Colonic mucosa (tissue), 4 donors: Measurements from ENCODE around the gene SPAG16. TPM values are rescaled to one million over a fixed set of nuclear protein-coding genes. Genes with fewer than 3 reads are reported as not detected.

Experiments used
- DNase-seq: peaks from one replicate; pipeline ENCODE4 v3.0.0-alpha.2; 2020
- H3K27ac ChIP-seq: fragments of 200-600 bp; one replicate; pipeline ENCODE4 v1.8.0; 2021
- H3K27me3 ChIP-seq: fragments of 200-600 bp; one replicate; pipeline ENCODE4 v1.8.0; 2021
- H3K36me3 ChIP-seq: fragments of 200-600 bp; one replicate; pipeline ENCODE4 v1.8.0; 2021
- H3K4me1 ChIP-seq: fragments of 200-600 bp; one replicate; pipeline ENCODE4 v1.8.0; 2021; ENCODE audit warnings: mild to moderate bottlenecking
- H3K4me3 ChIP-seq: fragments of 200-600 bp; one replicate; pipeline ENCODE4 v1.8.0; 2021
- H3K9ac ChIP-seq, 2 donors: one replicate each; pipeline ENCODE4 v1.7.0; 2013; ENCODE audit warnings: control low read depth in 2 of 2, low read depth in 2 of 2, low read length in 2 of 2
- H3K9me3 ChIP-seq: fragments of 200-600 bp; one replicate; pipeline ENCODE4 v1.8.0; 2021
- CTCF ChIP-seq: fragments of 200-600 bp; IDR thresholded peaks from one replicate; pipeline ENCODE4 v1.8.0; 2022; ENCODE audit warnings: antibody characterized with exemption, mild to moderate bottlenecking
- intact Hi-C: fragments of 100-400 bp; cut with DNase I; formaldehyde crosslinking; loops from one replicate; pipeline ENCODE4 v1.14.1; 2022
- total RNA-seq, 2 donors: library from RNA; stranded (reverse); fragmentation: NEBNext Ultra II Directional in 1 of 2; extraction: Animal tissue kit (Norgen Biotek cat#: 25700) in 1 of 2; gene quantifications; one replicate each; pipeline ENCODE4 v1.2.1, GENCODE V29; 2021
- donor health status: healthy.
- donor health status: DM: no; HTN: no; CAD: no.
- donor health status: DM: no; HTN: no; CAD: no.

SPAG16 gene
- total RNA-seq, 2 donors from 2014 or later, result 18.6 to 25.5 TPM

DNA sequence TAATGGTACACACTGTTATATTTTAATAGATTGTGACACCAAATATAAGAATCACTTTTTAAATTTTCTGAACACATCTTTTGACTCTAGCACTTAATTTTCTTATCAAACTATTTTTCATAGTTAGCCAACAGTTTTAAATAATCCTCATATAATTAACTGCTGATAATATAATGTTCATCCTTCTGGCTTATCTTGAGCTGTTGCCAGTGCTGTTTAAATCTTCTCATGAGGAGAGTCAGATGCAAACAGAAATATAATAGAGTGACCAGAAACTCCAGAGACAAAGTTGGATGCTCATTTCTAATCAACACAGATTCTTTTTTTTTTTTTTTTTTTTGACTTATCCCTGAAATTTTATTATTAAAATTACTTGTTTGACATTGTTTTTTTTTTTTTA, 282.6 kb downstream of the SPAG16 start:
- no peak overlapping the region for H3K27ac ChIP-seq
- no peak for DNase-seq
- H3K36me3 ChIP-seq, result no peaks in the 10 kb centered on the region
- H3K27me3 ChIP-seq, result no peaks in the 10 kb centered on the region
- H3K4me1 ChIP-seq, result no peaks in the 10 kb centered on the region
- no peak overlapping the region for H3K9ac ChIP-seq
- TF ChIP-seq CTCF, result no peak
- intact Hi-C loops, result no loop called here
- H3K4me3 ChIP-seq, result no peak overlapping the region
- H3K9me3 ChIP-seq, result no peaks in the 10 kb centered on the region

DNA sequence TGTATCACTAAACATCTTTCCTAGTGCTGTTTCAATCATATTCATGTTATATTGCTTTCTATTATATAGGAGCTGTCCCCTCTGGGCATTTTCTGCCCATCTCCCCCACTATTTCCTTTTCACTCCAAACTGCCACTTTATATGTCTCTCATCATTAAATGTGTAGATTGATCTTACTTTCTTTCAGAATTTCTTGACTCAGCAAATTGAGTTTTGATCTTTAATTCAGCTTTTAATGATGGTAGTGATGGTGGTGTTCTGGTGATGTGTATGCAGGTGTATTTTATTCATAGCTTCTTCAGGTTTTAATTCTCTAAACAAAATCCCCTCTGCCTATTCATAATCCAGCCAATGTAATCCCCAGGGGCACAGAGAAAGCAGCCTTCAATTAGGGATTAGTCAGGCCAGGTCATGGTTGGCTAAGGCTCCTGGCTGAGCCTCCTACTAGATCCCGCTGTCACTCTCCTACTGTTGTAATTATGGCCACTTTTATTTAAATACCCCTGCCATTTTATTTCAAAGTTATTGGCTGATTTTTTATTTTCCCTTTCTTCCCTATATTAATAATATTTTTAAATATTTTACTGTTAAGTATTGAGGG, 325.4 kb downstream of the SPAG16 start:
- no peak for DNase-seq
- Histone ChIP-seq H3K4me3 (no peak overlapping the region), H3K4me1 (no peaks in the 10 kb centered on the region), H3K27ac (no peak overlapping the region), H3K27me3 (no peaks in the 10 kb centered on the region), H3K9ac (no peak overlapping the region), H3K36me3 (no peaks in the 10 kb centered on the region), H3K9me3 (no peaks in the 10 kb centered on the region)
- TF ChIP-seq CTCF, result no peak
- intact Hi-C loops, result no loop called here

DNA sequence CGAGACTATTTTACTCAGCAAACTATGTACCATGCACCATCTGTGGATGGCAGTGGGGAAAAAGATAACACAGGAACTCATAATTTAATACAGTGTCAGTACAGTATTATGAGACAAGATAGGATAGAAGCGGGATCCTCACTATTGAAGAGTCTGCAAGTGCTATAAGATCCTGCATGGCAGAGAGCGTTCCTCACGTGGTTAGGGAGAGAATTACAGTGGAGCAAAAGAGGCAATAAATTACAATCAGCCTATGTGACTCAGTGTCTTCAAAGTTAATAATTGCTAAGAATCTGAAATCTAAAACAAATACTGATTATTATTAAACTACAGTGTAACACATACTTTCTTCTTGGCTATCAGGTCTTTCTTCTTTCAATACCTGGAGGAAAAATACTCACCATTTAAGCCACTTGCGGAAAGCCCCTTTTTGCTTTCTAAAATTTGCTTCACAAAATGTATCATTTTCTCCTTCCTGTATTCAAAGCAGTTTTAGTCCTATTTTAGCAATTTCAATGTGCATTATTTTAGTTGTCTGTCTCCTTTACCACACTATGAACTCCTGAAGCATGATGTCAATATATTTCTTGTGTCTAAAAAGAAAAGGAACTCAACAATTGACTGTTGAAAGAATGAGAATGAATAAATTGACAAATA, 342.9 kb downstream of the SPAG16 start:
- no peak for TF ChIP-seq CTCF
- no peaks in the 10 kb centered on the region for H3K9me3 ChIP-seq
- H3K4me1 ChIP-seq, result no peaks in the 10 kb centered on the region
- intact Hi-C loops, result no loop called here
- no peak for DNase-seq
- no peak overlapping the region for H3K4me3 ChIP-seq
- no peak overlapping the region for H3K27ac ChIP-seq
- H3K27me3 ChIP-seq, result no peaks in the 10 kb centered on the region
- H3K9ac ChIP-seq, result no peak overlapping the region
- H3K36me3 ChIP-seq, result no peaks in the 10 kb centered on the region

GRCh38 chr2:213627835-213628460, 343.7 kb downstream of the SPAG16 start:
- H3K4me3 ChIP-seq, result no peak overlapping the region
- no peak overlapping the region for H3K9ac ChIP-seq
- H3K9me3 ChIP-seq, result no peaks in the 10 kb centered on the region
- intact Hi-C loops, result no loop called here
- H3K27ac ChIP-seq, result no peak overlapping the region
- H3K36me3 ChIP-seq, result no peaks in the 10 kb centered on the region
- DNase-seq, result no peak
- no peaks in the 10 kb centered on the region for H3K27me3 ChIP-seq
- no peaks in the 10 kb centered on the region for H3K4me1 ChIP-seq
- TF ChIP-seq CTCF, result no peak

DNA sequence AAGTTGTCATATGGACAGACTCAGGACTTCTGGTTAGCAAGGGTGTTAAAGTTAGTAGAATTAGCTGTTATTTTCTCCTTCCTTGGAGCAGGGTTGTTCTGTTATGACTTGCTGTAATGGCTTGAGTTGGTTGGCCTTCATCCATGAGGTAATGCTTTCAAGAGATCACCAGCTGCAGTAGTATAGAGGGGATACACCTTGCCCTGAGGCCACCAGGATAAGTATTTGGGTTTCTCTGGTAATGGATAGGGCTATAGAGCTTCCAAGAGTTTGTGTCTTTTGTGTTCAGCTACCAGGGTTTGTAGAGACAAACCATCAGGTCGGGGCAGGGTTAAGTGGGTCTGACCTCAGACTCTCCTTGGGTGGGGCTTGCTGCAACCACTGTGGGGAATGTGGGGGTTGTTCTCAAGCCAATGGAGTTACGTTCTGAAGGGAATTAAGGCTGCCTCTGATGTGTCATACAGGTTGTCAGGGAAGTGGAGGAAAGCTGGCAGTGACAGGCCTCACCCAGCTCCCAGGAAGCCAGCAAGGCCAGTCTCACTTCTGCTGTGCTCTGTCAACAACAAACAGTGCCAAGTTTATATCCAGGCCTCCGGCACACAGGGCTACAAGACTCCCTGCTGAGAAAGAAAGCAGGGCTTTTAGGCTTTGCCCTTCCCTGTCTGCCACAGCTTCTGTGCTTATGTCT, 356.6 kb downstream of the SPAG16 start:
- no peak for DNase-seq
- TF ChIP-seq CTCF, result no peak
- Histone ChIP-seq H3K9ac (no peak overlapping the region), H3K4me3 (no peak overlapping the region), H3K27me3 (no peaks in the 10 kb centered on the region), H3K36me3 (no peaks in the 10 kb centered on the region), H3K4me1 (no peaks in the 10 kb centered on the region), H3K9me3 (no peaks in the 10 kb centered on the region), H3K27ac (no peak overlapping the region)
- intact Hi-C loops, result no loop called here
